Upper lobe of left lung (tissue), 4 donors: ENCODE results near the gene BORCS8.

Experiments
- POLR2A ChIP-seq, 4 donors: fragments of 450-650 bp; IDR thresholded peaks; one replicate each; pipeline ENCODE4 v1.5.1; 2016 to 2017; ENCODE audit warnings: antibody characterized with exemption in 4 of 4, mild to moderate bottlenecking in 2 of 4
- TF ChIP-seq, protein P1 (sequence below), 6 experiments: fragments of 450-650 bp in 4 of 6; fragments of 200-600 bp in 2 of 6; sonication (generic) in 2 of 6; IDR thresholded peaks; one replicate each; pipeline ENCODE4 v1.5.1; 2016 to 2019; ENCODE audit warnings: antibody characterized with exemption in 6 of 6

DNA sequence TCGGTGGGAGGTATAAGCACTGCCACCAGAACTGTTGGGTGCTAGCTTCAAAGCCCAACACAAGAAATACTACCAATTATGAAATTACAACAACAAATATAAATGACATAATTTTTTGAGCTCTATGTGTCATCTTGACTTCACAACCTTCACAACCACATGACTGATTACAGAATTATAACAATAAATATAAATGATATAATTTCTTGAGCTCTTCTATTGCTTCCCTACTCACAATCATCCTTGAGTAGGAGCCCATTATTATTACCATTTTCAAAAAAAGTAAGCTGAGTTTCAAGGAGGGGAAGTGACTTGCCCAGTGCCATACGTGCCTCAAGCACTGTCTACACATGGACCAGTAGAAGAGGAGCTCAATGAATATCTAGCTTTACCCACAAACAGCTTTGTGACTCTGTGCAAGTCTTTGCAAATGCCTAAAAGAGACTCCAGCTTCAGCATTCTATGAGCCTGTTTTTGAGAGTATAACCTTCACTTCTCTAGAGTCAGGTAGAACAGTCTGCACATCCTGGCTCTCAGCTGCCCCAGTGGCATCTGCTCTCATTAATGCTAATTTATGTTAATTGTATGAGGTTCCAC is 42.4 kb upstream of the BORCS8 start:
- TF ChIP-seq, protein P1, sequence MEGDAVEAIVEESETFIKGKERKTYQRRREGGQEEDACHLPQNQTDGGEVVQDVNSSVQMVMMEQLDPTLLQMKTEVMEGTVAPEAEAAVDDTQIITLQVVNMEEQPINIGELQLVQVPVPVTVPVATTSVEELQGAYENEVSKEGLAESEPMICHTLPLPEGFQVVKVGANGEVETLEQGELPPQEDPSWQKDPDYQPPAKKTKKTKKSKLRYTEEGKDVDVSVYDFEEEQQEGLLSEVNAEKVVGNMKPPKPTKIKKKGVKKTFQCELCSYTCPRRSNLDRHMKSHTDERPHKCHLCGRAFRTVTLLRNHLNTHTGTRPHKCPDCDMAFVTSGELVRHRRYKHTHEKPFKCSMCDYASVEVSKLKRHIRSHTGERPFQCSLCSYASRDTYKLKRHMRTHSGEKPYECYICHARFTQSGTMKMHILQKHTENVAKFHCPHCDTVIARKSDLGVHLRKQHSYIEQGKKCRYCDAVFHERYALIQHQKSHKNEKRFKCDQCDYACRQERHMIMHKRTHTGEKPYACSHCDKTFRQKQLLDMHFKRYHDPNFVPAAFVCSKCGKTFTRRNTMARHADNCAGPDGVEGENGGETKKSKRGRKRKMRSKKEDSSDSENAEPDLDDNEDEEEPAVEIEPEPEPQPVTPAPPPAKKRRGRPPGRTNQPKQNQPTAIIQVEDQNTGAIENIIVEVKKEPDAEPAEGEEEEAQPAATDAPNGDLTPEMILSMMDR (IDR thresholded peaks at IDR 0.05): no peak
- TF ChIP-seq POLR2A (IDR thresholded peaks at IDR 0.05): no peak
